GM21786 (cell line): ENCODE results near the gene CAMK2A.

Experiments used
- ATAC-seq: cut with Tn5 transposase; IDR thresholded peaks from one replicate; pipeline ENCODE4 v1.9.1; 2021; ENCODE audit not compliant: unreplicated experiment

The CAMK2A gene

DNA sequence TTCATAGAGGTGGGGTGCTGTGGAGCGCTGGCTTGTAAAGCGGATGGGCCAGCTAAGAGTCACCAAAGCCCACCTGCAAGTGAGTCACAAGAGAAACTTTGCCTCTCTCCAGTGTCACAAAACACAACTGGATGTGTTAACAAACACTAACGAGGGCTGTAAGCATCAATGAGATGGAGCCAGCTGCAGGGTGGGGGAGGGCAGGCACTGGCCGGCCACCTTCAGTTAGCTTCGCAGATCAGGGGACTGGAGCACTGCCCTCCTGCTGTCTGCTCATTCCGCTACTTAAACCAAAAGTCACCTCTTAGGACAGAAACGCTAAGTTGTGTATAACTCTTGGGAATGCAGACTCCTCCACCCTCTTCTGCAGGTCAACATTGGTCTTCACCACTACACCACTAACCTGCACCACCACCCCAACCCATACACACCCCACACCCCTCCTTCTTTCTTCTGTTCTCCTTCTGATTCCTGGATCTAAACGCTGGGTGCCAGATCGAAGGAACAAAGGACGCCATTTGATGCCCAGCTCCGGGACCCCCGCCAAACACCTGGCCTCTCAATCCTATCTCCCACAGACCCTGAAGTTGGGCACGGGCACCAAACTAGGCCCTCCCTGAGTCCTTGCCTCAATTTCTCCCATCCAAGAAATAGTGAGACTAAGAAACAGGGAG, 11.1 kb upstream of the CAMK2A start:
- ATAC-seq: no peak

DNA sequence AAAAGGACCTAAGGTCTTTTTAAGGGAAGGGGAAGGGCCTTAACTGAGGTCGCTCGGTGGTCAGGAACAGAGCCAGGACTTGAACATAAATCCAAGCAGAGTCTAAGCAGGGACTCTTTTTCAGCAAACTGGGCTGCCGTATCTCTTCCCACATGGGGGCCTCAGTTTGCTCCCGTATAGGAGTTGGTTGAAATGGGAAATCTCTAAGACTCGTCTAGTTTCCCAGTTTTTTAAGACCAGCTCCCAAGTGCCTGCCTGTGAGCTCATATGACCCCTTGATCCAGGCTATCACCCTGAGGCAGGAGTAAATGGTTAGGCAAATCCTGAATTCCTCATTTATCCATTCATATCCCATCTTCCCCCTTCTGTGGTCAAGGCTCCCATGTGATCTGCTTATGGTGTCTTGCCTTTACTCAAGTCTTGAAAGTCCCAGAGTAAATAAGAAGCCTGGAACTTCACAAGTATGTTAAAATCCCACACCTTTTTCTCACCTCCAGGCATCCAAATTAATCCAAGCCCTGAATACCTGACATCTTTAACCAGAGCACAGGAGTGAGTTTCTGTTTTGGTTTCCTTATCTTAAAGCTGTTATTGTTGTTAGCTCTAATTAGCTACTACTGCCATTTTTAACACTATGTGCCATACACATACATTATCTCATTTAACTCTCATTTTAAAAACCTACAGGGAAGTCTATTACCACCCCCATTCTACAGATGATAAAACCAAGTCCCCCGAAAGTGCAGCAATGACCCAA, 10.2 kb upstream of the CAMK2A start:
- no peak for ATAC-seq

DNA sequence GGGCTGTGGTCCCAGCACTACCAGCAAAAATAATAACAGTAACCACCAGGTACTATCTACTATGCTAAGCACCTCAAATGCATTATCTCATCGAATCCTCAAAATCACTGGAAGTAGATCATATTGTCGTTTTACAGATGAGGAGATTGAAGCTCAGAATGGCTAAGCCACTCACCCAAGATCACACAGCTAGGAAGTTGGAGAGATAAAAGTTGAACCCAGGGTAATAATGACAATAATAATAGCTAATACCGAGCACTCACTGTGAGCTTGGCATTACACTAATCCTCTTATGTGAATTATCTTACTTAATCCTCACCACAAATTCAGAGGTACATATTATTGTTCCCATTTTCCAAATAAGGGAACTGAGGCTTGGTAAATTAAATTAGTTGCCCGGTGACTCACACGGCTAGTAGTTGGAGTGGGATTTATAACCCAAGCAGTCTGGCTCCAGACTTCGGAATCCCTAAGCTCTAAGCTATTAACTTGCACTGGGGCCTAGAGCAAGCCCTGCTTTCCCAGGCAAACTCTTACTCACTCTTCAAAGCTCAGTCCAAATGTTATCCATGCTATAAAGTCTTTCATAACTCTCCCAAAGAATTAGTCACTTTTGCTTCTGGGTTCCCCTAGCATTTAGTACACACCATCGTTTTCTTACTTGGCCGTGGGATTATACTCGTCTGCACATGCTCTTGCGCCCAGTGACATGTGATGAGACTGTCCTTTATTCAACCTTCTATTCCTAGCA, 9.3 kb upstream of the CAMK2A start:
- ATAC-seq: no peak

DNA sequence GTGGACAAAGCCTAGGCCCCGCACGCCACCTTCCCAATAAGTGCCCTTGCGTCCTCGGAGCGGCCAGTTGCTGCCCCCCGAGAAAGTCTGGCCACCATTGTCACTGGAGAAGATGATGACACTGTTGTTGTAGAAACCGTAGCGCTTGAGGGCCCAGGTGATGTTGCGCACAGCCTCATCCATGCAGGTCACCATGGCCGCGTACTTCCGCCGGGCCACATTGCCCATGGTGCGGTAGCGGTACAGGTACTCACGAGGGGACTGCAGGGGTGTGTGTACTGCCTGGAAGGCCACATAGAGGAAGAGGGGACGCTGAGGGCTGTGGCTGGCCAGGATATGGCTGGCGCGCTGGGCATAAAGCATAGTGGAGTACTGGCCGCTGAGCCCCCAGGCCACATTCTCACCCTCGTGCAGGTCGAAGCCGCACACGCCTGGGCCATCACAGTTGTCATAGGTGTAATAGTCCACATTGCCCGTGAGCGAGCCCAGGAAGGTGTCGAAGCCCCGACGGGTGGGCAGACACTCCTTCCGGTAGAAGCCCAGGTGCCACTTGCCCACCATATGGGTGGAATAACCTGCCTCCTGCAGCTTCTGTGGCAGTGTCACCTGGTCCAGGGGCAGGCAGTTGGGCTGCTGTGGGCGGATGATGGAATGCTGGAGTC, 8.5 kb upstream of the CAMK2A start:
- no peak for ATAC-seq

DNA sequence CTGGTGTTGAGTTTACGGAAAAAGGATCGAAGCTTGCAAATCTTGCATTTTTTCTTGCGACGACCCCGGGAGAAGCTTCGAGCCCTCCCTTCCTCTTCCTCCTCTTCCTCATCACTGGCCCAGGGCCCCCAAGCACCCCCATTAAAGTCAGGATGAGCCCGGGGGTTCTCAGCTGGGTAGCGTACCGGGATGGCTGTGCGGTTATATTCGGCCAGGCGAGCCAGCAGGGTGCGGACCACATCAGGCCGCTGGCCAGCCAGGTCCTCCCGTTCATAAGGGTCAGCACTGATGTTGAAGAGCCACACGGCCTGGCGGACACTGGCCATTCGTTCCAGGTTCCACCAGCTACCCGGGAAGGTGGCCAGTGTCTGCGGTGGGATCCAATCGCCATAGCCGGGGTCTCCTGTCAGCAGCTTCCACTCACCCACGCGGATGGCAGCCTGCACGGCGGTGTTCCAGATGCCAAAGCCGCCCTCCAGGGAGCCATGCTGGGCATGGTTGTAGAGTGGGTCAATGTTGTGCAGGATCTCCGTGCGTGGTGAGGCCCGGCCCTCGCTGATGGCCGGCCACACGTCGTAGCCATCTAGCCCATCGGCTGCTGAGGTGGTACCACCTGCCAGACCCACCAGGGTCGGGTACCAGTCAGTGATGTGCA, 7.8 kb upstream of the CAMK2A start:
- ATAC-seq: no peak

DNA sequence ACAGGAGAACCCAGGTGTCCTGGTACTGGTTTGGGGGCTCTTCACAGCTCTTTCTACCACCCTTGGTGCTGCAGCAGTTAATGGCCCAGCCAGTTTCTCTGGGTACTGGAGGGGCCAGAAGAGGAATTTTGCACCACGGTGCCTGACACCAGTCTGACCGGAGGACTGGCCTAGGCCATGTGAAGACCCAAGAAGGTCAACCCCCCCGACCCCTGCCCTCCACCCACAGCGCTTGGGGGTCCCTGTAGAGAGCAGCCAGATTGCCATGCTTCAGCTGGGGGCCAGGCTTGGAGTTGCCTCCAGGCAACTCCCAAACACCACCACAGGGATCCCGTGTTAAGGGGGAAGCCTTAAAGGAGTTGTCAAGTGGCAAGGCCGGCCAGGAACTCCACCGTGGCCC, 6.9 kb upstream of the CAMK2A start:
- no peak for ATAC-seq

DNA sequence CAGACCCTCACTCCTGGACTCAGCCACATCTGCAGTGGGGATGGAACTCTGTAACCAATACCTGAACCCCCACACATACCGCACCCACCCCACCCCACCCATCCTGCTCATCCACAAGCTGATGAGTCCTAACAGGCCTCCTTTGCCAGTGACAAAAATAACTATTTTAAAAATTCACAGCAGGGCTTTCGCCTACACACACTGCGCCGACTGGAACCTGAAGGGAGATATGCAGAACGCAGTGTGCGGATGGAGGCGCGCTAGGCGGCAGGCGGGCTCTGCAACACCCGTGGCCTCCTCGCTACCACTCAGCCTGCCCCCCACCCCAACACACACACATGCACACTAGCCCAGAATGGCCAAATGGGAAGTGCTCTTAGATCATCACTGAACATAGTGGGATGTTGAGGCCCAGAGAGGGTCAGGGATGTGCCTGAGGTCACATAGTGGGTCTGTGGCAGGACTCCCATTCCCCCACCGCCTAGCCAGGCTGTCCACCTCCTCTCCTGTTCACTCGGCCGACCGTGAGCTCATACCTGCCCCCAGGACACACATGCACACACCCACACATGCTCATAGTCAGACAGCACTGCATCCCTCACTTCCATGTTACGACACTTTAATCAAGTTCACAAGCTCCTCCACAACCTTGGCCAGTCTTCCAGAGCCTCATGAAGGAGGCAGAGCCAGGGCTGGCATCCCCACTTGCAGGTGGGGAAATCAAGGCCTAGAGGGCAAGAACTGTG, 6.3 kb upstream of the CAMK2A start:
- ATAC-seq: no peak

DNA sequence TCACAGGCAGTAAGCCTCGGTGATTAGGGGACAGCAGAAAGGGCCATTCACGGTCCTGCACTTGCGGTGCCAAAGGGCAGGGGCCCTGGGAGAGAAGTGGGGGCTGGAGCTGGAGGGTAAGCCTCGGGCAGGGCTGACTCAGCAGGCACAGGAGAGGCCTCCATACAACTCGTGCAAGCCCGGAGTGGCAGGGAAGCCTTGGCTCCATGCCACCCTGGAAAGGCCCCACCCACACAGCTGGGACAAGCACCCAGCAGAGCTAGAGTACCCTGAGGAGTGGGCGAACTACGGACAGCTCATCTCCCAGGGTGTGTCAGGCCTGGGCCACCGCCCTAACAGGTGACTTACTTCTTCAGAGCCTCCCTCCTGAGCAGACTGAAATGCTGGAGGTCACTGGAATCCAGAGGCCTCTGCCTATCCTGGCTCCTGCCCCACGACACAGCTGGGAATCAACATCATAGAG, 5.6 kb upstream of the CAMK2A start:
- ATAC-seq: no peak

DNA sequence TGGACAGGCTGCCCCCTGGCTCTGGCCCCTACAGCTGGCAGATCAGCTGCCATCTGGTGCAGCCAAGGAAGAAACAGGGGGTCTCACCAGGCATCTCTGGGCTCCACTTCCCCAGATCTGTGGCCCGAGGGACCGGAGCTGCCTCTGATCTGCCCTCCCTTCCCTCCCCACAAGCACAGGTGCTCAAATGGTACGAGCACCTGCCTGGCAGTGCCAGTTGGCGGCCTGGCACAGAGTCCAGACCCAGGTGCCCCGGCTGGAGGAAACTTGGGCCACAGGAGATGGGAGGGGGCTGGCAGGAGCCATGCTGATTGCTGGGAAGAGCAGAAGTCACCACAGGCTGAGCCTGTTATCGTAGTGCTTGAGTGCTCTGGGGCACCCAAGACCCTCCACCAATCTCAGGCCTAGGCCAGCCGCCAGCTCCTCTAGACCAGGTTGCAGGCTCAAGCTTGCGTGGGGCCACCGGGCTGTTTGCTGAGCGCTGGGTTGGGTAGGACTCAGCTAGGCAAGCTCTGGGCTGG, 5.0 kb upstream of the CAMK2A start:
- ATAC-seq: no peak

DNA sequence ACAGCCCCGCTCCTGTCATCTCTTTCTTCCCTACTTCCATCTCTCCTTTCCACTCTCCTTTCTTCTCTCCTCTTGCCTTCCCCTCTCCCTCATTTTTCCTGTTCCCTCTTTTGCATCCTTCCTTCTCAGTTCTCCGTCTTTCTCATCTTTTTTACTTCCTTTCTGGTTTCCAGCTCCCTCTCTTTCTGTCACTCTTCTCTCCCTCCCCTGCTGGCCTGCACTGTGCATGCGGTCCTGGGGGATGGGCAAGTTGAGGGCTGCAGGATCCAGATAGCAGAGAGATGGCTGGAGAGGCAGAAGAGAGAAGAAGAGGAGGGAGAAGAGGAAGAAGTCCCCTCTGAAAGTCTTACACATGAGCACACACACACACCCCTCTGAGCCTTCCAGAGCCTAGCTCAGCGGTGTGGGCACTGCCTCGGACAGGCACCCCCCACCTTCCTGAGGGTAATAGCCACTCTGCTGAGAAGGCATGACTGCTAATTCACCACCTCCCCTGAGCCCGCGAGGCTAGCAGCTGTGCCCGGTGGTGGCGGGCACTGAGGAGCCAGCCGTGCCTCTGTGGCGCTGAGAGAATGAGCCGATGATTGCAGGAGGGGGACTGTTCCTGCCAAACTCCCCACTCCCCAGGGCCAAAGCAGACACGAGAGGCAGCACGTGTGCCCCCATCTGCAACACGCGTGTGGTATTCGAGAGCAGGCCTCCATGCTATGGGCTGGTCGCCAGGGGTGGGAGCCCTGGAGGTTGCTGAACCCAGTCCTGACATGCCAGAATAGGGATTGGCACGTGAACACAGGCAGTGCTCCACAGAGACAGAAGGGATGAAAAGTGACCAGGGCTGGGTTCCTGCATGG, 3.7 kb upstream of the CAMK2A start:
- ATAC-seq: no peak

DNA sequence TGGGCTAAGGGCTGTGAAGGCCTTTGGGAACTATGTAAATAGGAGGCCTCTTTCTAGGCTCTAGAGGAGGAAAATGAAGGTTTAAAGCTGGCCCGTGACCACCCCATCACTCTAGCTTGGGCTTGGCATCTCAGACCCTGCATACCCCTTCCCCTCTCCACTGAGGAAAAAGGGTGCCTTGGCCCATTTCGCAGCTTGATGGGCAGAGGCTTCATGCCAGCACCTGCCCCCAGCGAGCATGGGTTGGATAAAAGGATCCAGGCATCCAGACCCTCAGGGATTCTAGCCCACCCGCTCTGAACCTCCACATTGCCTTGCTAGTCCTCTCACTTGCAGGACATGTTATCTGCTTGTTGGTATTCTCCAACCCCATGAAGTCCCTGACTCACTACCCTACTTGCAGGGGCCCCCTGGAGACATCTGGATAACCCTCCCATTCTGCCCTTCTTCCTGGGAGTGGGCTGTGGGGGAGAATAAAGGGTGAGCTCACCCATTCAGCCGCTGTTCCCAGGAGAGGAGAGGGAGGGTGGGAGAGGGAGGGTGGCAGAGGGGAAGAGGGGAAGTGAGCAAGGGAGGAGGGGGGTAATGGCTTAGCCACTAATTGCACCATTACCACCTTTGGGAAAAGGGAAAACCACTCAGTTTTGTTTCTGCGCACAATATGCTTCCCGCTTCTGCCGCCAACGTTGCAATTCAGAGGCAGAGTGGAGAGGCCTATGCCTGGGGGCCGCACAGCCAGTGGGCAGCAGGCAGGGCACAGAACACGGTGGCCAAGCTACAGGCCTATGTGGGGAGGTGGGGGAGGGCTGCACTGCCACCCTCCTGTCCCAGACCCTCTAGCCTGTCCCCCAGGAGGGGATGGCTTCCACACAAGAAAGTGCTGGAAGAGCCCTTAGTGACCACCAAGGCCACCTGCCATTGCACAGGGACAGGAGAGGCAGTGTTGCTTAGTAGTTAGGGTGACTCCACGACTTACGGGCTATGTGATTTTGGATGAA, 2.1 kb upstream of the CAMK2A start:
- no peak for ATAC-seq

DNA sequence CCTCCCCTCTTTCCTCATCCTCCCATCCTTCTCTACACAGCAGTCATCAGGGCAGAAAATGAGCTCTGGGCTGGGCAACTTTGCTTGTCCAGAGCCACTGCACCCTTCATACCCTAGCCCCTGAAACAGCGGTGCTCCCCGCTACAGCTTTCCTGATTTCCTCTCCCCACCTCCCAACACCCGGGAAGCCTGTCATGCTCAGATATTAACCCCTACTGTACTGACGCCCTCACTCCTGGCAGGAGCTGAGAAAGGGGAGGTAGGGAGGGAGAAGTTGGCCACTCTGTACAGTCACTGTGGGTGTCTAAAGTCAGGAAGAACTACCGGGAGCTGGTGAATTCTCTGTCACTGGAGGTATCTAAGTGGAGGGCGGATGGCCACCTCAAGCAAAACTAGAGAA, 782 bp downstream of the CAMK2A start:
- no peak for ATAC-seq

DNA sequence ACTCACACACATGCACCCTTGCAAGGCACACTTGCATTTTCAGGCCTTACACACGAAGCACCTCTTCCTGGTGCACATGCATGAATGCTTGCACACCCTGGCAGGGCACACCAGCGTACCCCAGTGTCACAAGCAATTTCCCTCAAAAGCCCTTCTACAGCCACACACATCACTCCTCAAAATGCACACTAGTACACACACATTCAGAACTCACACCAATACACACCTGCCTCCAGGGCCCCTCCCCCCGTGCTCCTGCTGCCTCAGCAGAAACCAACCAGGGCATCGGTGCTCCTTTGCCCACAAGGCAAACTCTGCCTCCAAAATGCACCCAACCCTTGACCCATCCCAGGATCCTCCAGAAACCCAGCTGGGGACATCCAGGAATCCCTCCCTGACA, 1.2 kb downstream of the CAMK2A start:
- no peak for ATAC-seq

DNA sequence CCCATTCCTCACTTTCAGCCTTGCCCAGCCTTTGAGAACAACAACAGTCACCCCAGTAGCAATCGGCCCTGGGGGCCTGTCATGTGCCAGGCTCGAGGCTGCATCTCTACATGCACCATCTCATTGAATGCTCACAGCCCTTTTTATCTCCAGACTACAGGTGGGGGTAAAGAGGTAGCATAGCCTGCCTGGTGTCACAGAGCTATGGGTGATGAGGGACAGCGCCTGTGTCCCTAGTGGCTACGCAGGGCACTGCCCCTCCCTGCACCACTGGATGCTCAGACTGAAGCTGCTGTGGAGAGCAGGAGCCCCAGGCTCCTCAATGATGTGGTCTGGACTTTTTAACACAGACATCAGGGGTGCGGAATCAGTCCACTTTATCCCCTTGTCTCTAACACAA, 2.8 kb downstream of the CAMK2A start:
- peak; percentile 43 for ATAC-seq

DNA sequence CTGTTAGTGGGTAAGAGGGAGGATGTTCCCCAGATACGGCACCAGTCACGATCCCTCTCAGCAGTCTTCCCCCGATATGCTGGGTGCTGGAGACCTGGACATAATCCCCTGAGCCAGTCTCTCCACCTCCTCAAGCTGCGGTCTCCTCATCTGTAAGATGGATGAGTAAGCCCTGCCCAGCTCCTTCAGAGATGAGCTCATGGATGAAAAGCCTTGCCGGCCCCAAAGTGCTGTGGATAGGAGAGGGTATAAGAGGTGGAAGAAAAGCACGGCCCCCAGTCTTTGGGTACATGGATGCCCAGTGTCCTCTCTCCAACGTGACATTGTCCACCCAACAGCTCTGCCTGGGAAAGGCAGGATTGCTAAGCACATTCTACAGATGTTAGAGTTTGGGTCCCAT, 4.5 kb downstream of the CAMK2A start:
- no peak for ATAC-seq

DNA sequence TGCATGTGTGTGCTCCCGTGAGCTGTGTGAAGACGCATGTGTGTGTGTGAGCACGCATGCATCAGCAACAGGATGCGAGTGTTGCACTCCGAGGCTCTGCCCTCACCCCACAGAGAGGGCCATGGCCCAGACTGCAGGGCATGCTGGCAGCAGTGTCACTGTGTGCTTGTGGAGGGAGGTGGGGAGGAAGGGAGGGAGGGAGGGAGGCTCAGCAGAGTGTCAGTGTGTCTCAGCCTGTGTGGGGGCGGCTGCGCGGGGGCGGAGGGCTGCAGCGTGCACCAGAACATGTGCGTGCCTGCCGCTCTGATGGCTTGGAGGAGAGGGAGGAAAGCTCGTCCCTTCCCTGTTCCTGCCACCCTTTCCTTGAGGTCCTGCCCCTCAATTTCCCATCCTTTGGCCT, 5.3 kb downstream of the CAMK2A start:
- no peak for ATAC-seq

DNA sequence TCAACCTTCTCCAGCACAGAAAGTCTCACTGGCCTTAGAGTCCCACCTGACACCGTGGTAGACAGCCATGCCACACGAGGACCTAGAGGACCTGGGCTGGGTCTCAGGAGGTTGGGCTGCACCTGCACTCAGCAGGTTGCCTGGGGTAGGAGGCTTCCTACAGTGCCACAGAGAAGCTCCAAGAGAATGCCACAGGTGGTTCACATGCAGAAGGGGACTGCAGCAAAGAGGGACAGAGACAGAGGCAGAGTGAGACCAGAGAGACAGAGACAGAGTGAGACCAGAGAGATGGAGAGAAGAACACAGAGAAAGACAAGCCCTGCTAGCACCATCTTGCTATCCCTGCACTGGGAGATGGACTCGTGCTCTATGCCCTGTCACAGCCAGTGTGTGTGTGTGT, 5.7 kb downstream of the CAMK2A start:
- no peak for ATAC-seq

DNA sequence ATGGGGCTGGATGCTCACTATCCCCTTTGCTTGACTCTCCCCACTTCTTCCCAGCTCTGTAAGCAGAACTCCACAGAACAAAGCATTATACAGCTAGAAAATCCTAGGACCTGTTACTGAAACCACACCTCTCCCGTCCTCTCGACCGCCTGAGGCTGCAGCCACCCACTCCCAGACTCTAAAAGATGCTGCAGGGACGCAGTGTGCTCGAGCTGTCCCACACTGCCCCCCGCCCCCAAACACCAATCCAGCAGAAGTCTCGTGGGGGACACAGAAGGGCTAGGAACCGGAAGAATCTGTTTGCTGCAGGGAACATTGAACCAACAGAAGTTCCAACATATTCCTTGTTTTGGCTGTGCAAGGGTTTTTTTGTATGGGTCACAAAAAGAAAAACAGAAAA, 7.6 kb downstream of the CAMK2A start:
- ATAC-seq: no peak
